HTR-8/SVneo (cell line): ENCODE results near the gene KRTAP5-10.
"Not testable (repeated sequence)": the region's sequence is repeated elsewhere in the genome, so short reads cannot be mapped to it uniquely, and the experiment has no call there.

Experiments
- DNase-seq: peaks from one replicate; pipeline ENCODE4 v3.0.0; 2011; ENCODE audit warnings: low spot score, mixed read lengths; ENCODE audit not compliant: insufficient read length
- FAIRE-seq: peaks from 2 replicates; lab custom pipeline; 2011; peaks lifted over from hg19 to GRCh38; lab: Jason Lieb, UNC

The KRTAP5-10 gene

DNA sequence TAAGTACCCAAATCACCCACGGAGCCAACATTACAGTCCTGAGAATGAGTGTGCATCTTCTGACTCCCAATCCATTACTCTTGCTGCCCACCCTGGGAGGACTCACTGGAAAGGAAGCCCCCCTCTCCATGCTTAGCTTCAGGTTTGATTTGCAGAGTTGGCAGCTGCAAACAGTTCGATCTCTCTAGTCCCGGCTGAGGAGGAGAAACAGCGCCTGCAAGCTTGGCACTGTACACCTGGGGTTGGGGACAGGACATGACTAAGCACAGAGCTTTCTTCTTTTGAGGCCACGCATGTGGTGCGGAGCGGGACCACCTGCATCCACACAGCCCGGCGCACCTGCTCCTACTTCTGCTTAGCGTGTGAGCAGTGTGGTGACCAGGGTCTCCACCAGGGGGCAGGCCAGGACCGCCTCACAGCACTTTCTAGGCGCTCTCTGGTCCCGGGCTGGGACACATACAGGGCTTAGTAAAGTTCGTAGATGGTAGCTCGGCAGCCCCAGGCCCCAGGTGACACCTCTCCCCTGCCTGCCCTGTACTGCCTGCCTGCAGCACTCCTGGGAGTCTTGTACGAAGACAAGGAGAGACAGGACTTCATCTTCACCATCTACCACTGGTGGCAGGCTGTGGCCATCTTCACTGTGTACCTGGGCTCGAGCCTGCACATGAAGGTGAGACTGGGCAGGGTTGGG lies 39.6 kb downstream of the KRTAP5-10 start:
- FAIRE-seq, DNase-seq: not testable (repeated sequence)

DNA sequence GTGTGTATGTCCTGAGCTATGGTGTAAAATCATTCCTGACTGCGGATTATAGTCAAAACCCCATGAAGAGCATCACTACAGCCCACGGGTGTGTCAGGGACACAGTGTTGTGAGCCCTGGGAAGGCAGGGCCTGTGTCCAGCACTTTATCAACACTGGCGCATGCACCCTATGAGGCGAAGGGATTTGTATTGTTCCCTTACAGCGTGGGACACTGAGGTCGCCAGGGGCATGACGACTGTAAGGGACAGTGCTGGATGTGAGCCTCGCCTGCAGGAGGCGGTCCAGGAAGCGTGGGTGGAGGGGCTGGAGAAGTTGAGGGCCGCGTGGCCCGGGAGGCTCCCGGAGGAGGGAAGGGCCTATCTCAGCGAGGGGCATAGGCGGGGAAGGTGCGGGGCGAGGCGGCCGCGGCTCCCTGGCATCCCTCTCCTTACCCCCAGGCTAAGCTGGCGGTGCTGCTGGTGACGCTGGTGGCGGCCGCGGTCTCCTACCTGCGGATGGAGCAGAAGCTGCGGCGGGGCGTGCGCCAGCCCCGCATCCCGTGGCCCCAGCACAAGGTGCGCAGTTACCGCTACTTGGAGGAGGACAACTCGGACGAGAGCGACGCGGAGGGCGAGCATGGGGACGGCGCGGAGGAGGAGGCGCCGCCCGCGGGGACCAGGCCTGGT lies 41.6 kb downstream of the KRTAP5-10 start:
- FAIRE-seq, DNase-seq: not testable (repeated sequence)

DNA sequence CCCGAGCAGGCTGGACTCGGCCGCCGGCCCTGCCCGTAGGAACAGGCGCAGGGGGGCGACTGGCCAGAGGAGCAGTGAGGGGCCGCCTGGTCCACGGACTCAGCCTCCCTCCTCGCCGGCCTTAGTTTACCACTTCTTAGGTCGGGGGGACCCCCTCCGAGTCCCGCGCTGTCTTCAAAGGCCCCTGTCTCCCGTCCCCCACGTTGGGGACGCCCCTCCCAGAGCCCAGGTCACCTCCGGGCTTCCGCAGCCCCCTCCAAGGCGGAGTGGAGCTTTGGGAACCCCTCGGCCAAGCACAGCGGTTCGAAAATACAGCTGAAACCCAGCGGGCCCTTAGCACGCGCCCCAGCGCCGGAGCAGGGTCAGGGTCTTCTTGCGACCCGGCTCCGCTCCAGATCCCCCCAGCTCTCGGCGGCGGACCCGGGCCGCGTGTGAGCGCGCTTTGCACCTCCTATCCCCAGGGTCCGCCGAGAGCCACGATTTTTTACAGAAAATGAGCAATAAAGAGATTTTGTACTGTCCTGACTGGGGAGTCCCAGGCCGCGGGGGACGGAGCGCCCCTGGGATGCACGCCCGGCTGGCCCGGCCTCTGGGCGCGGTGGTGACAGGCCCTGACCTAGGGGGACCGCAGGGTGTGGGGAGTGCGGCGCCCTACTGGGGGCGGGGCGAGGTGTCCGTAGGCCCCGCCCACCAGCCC lies 42.3 kb downstream of the KRTAP5-10 start:
- DNase-seq, FAIRE-seq: not testable (repeated sequence)

DNA sequence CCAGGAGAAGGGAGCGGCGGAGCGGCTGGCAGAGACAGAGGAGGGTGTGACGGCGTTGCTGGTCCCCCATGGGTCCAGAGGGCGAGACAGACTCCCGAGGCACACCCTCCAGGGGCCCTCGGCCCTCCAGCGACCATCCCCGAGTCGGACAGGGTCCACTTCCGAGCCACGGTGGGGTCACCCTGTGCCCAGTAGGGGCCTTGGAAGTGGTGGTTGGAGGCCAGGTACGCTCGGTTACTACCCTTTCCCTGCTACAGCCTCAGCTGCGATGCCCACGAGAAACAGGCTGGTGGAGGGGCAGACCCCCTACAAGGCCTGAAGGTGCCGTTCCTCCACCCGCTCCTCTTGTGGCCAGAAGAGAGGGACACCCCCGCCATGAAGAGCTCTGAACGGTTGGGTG lies 42.9 kb downstream of the KRTAP5-10 start:
- FAIRE-seq, DNase-seq: not testable (repeated sequence)

DNA sequence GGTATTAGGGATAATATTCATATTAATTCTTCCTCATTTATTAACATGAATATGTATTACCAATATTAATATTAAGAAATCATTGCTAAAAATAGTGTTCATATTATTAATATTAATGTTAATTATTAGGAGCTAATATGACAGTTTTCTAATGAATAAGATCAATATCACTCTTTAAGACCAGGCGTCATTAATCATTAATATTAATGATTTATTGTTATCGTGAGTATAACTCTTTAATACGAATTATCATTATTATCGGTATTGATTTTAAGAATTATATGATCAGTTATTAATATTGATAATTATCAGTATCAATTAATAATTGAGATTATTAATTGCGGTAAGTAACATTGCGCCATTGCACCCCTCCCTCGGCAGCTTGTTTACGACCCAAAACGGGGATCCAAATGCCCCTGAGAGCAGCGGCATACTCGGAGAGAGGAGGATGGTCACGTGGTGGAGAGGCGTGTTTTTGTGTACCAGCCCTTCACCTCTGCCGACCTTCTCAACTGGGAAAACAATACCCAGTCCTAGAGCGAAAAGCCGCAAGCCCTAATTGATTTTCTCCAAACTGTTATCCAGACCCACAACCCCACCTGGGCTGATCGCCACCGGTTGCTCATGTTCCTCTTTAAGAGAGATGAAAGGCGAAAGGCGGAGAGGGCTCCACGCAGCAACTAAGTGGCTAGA lies 46.0 kb downstream of the KRTAP5-10 start:
- not testable (repeated sequence) for FAIRE-seq, DNase-seq

DNA sequence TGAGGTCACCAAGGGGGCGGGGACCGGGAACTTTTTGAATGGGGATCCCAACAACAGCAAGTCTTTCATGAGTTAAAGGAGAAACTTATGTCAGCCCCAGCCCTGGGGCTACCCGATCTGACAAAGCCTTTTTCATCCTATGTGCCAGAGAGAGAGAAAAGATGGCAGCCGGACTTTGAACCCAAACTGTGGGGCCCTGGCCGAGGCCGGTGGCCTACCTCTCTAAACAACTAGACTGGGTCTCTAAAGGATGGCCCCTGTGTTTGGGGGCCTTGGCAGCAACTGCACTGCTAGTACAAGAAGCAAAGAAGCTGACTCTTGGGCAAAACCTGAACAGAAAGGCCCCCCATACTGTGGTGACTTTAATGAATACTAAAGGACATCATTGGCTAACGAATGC lies 48.6 kb downstream of the KRTAP5-10 start:
- FAIRE-seq, DNase-seq: not testable (repeated sequence)

DNA sequence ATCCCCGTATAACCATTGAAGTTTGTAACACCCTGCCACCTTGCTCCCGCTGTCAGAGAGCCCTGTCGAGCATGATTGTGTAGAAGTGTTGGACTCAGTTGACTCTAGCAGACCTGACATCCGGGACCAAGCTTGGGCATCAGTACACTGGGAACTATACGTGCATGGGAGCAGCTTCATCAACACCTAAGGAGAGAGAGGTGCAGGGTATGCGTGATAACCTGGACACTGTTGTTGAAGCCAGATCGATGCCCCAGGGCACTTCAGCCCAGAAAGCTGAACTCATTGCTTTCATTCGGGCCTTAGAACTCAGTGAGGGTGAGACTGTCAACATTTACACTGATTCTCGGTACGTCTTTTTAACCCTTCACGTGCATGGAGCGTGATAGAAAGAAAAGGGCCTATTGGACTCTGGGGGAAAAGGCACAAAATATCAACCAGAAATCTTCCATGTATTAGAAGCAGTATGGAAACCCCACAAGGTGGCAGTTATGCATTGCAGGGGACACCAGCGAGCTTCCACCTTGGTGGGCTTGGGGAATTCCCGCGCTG lies 49.1 kb downstream of the KRTAP5-10 start:
- not testable (repeated sequence) for FAIRE-seq, DNase-seq

DNA sequence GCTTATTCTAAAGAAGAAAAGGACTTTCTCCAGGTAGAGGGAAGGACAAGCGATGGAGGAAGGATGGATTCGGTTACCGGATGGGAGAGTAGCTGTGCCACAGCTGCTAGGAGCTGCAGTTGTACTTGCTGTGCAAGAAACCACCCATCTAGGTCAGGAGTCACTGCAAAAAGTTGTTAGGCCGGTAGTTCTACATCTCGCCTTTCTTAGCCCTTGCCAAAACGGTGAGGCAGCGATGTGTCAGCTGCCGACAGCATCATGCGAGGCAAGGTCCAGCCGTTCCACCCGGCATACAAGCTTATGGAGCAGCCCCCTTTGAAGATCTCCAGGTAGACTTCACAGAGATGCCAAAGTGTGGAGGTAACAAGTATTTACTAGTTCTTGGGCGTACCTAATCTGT lies 49.6 kb downstream of the KRTAP5-10 start:
- DNase-seq, FAIRE-seq: not testable (repeated sequence)
